ENCODE measurements around the gene APOBEC3F.

- TF ChIP-seq CTCF (IDR thresholded peaks at IDR 0.05 in 4 of 5, conservative IDR thresholded peaks at IDR 0.05 in 1 of 5) = no peak
- no peak for TF ChIP-seq POLR2A (IDR thresholded peaks at IDR 0.05)
Measured at GRCh38 chr22:39024519-39025308, 15.9 kb upstream of the APOBEC3F start.
